ENCODE data around the gene DSTYK. TPM values are rescaled to one million over a fixed set of nuclear protein-coding genes. Genes with fewer than 3 reads are reported as not detected.

DSTYK gene
- total RNA-seq, 4 donors from 2014 or later = 7.9 to 26.9 (median 14.4) TPM

GRCh38 chr1:205258261-205258691, 46.8 kb upstream of the DSTYK start:
- no peak for DNase-seq
- no peak overlapping the region for H3K4me3 ChIP-seq
- H3K4me1 ChIP-seq = no peaks in the 10 kb centered on the region
- no peaks in the 10 kb centered on the region for H3K27me3 ChIP-seq
- no peak overlapping the region for H3K27ac ChIP-seq
- no peaks in the 10 kb centered on the region for H3K9me3 ChIP-seq
- intact Hi-C loops (cut with DNase I; ENCODE audit: low total_unique reads) = no loop called here
- no peaks in the 10 kb centered on the region for H3K36me3 ChIP-seq
- TF ChIP-seq POLR2A (IDR thresholded peaks at IDR 0.05) (no peak), CTCF (IDR thresholded peaks at IDR 0.05) (no peak)

- no peaks in the 10 kb centered on the region for H3K36me3 ChIP-seq
- no peaks in the 10 kb centered on the region for H3K4me1 ChIP-seq
- no peak for DNase-seq
- no peaks in the 10 kb centered on the region for H3K27me3 ChIP-seq
- intact Hi-C loops (cut with DNase I; ENCODE audit: low total_unique reads) = no loop called here
- H3K27ac ChIP-seq = no peak overlapping the region
- H3K9me3 ChIP-seq = no peaks in the 10 kb centered on the region
- no peak overlapping the region for H3K4me3 ChIP-seq
- TF ChIP-seq CTCF (IDR thresholded peaks at IDR 0.05) (no peak), POLR2A (IDR thresholded peaks at IDR 0.05) (no peak)
These were observed 46.2 kb upstream of the DSTYK start for GRCh38 chr1:205257735-205258134.

- no peaks in the 10 kb centered on the region for H3K4me1 ChIP-seq
- H3K27me3 ChIP-seq = no peaks in the 10 kb centered on the region
- no peaks in the 10 kb centered on the region for H3K9me3 ChIP-seq
- H3K4me3 ChIP-seq = no peak overlapping the region
- TF ChIP-seq CTCF (IDR thresholded peaks at IDR 0.05) (no peak), POLR2A (IDR thresholded peaks at IDR 0.05) (no peak)
- H3K27ac ChIP-seq = no peak overlapping the region
- no peaks in the 10 kb centered on the region for H3K36me3 ChIP-seq
- intact Hi-C loops (cut with DNase I; ENCODE audit: low total_unique reads) = no loop called here
- DNase-seq = no peak
These were observed 45.6 kb upstream of the DSTYK start for GRCh38 chr1:205256951-205257625.

GRCh38 chr1:205255941-205256780, 44.7 kb upstream of the DSTYK start:
- DNase-seq = peak; percentile 90 to 91
- no peaks in the 10 kb centered on the region for H3K27me3 ChIP-seq
- TF ChIP-seq CTCF (IDR thresholded peaks at IDR 0.05) (peak; percentile 95 to 99 (median 98)), POLR2A (IDR thresholded peaks at IDR 0.05) (no peak)
- H3K9me3 ChIP-seq = no peaks in the 10 kb centered on the region
- H3K36me3 ChIP-seq = no peaks in the 10 kb centered on the region
- intact Hi-C loops (cut with DNase I; ENCODE audit: low total_unique reads) = no loop called here
- H3K4me3 ChIP-seq = no peak overlapping the region
- H3K27ac ChIP-seq = no peak overlapping the region
- no peaks in the 10 kb centered on the region for H3K4me1 ChIP-seq

- intact Hi-C loops (cut with DNase I; ENCODE audit: low total_unique reads) = no loop called here
- TF ChIP-seq CTCF (IDR thresholded peaks at IDR 0.05) = no peak
- no peak for TF ChIP-seq POLR2A (IDR thresholded peaks at IDR 0.05)
- H3K4me1 ChIP-seq = peaks cover 4 to 14% of the 10 kb centered on the region in 2 donors
- H3K4me3 ChIP-seq = no peak overlapping the region
- H3K9me3 ChIP-seq = no peaks in the 10 kb centered on the region
- no peak for DNase-seq
- peak overlapping the region in 1 of 2 donors; percentile 41 for H3K27ac ChIP-seq
- H3K36me3 ChIP-seq = no peaks in the 10 kb centered on the region
- no peaks in the 10 kb centered on the region for H3K27me3 ChIP-seq
These were observed 40.1 kb upstream of the DSTYK start for GRCh38 chr1:205251576-205251975.

Measured in uterus (tissue), 4 donors.